T-helper 1 cell treated with Interleukin-12 subunit alpha and Interleukin-12 subunit beta and Interleukin-4 antibody, amounts not matched to agents 30 μg/mL and 1 μg/mL, for 36 hours (primary cell): ENCODE results near the gene TMPRSS11A.

Experiments used
- H3K27ac Mint-ChIP-seq: one replicate; pipeline ENCODE4 v1.8.0; 2021; ENCODE audit warnings: mild to moderate bottlenecking, mixed read lengths
- H3K27me3 Mint-ChIP-seq: one replicate; pipeline ENCODE4 v1.8.0; 2021; ENCODE audit warnings: low read depth, mixed read lengths
- H3K36me3 Mint-ChIP-seq: one replicate; pipeline ENCODE4 v1.8.0; 2021; ENCODE audit warnings: low read depth, mixed read lengths
- H3K4me1 Mint-ChIP-seq: one replicate; pipeline ENCODE4 v1.8.0; 2021; ENCODE audit warnings: low read depth, mixed read lengths
- H3K4me3 Mint-ChIP-seq: one replicate; pipeline ENCODE4 v1.8.0; 2021; ENCODE audit warnings: mild to moderate bottlenecking, moderate library complexity, mixed read lengths
- H3K9me3 Mint-ChIP-seq: one replicate; pipeline ENCODE4 v1.8.0; 2021; ENCODE audit warnings: mixed read lengths

TMPRSS11A gene

DNA sequence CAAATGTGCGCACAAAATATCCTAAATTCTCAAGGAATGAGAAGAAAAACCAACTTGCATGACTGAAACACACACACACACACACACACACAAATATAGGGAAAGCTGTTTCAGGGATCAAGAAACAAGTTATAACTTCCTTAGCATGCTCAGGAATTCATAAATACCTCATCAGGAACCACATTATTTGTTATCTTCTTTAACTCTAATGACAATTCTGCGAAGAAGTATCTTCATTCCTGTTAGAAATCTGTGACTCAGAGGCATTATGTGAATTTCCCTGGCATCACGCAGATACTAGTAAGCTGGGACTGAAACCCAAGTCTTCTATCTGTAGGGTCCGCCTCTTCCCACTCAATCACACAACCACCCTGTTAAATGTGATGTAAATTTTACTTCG is 30.3 kb downstream of the TMPRSS11A start:
- H3K4me3 Mint-ChIP-seq: no peak overlapping the region
- no peaks in the 10 kb centered on the region for H3K36me3 Mint-ChIP-seq
- peaks cover 8% of the 10 kb centered on the region for H3K27me3 Mint-ChIP-seq
- no peaks in the 10 kb centered on the region for H3K9me3 Mint-ChIP-seq
- peaks cover 2% of the 10 kb centered on the region for H3K4me1 Mint-ChIP-seq
- H3K27ac Mint-ChIP-seq: no peak overlapping the region

DNA sequence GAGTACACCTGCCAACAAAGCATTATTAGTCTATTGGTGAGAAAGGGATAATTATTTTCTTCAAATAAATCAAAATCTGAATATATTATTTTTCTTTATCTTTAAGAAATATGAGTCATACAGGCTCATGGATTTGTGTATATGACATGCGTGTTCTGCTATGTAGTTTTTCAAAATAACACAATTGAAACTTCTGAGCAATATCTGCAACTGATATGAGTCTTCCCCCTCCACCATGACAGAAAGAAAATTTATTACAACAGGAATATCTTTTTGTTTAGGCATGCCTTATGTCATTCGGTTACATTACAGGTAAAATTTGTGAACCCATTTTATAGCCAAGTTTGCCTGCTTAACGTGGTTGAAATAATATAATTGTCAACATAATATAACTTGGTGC is 32.0 kb downstream of the TMPRSS11A start:
- Mint-ChIP-seq H3K27me3 (peaks cover 8% of the 10 kb centered on the region), H3K4me3 (no peak overlapping the region), H3K27ac (no peak overlapping the region), H3K36me3 (no peaks in the 10 kb centered on the region), H3K4me1 (peaks cover 2% of the 10 kb centered on the region), H3K9me3 (no peaks in the 10 kb centered on the region)

DNA sequence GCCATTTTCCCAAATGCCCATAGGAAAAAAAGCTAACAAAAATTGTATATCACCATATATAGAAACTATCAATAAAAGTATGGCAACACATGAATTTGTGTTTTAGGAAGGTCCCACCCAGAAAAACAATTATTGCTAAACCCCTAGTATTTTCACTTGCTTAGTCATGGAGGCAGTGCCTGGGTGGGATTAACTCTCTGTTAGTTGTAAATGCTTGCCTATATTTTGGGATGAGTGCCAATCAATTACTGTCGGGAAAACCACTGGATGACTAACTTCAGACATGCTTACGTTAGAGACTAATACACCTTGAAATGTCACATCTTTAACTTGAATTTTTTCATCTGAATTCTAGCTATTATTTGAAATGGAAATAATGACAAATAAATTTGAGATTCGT is 33.9 kb downstream of the TMPRSS11A start:
- Mint-ChIP-seq H3K27me3 (peaks cover 8% of the 10 kb centered on the region), H3K27ac (no peak overlapping the region), H3K4me3 (no peak overlapping the region), H3K9me3 (peaks cover under 1% of the 10 kb centered on the region), H3K4me1 (peaks cover under 1% of the 10 kb centered on the region), H3K36me3 (no peaks in the 10 kb centered on the region)

DNA sequence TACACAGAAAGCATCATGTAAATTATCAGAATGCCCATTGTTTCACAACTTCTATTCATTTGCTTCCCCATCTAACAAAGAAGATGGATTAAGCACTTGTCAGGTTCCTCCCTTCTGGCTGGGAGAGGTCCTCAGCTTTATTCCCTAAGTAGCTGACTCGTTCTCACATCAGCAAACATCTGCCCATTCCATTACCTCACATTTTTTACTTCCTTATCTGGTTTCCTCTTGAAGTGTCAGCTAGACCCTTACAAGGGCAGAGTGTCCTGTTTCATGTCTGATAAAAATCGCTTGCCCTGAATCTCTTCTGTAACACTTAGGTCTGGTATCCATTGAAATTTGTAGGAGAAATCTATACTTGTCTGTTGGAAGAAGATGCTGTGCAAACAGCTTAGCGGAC is 34.7 kb downstream of the TMPRSS11A start:
- no peak overlapping the region for H3K27ac Mint-ChIP-seq
- H3K36me3 Mint-ChIP-seq: no peaks in the 10 kb centered on the region
- no peaks in the 10 kb centered on the region for H3K4me1 Mint-ChIP-seq
- H3K9me3 Mint-ChIP-seq: peaks cover 6% of the 10 kb centered on the region
- peaks cover 8% of the 10 kb centered on the region for H3K27me3 Mint-ChIP-seq
- H3K4me3 Mint-ChIP-seq: no peak overlapping the region

DNA sequence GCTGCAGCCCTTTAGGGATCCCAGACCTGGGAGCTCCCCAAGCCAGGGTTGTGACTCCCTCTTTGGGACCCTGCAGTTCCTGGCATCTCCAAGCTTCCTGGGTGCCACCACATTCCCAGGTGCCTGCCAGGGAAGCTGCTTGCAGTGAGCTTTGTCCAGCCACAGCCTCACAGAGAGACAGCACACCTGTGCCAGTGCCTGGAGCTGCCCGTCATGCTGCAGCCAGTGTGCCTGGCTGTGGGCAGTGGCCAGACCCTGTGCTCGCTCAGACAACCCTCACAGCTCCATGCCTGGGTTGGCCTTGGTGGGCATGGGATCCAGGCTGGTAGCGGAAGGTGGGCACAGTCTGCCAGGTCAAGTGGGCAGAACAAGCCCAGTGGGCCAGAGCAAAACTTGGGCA is 36.0 kb downstream of the TMPRSS11A start:
- Mint-ChIP-seq H3K27ac (no peak overlapping the region), H3K36me3 (no peaks in the 10 kb centered on the region), H3K27me3 (peaks cover 8% of the 10 kb centered on the region), H3K9me3 (peaks cover 6% of the 10 kb centered on the region), H3K4me3 (no peak overlapping the region), H3K4me1 (no peaks in the 10 kb centered on the region)

DNA sequence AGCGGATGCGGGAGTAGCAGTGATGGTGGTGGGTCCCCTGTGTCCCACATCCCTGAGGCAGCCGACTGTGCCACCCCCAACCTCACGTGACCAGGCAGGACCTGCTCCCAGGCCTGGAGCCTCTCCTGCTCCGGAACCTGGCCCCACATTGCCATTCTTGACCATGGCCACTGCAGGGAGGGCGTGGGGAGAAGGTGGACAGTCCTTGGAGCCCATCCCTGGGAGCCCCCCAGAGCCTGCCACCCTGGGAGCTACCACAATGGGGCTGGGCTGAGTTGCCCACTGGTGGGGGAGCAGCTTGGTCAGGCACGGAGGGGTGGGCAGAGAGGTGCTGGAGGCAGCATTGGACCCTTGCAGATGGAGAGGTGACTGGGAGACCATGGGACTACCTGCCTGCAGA is 36.8 kb downstream of the TMPRSS11A start:
- no peaks in the 10 kb centered on the region for H3K36me3 Mint-ChIP-seq
- H3K27me3 Mint-ChIP-seq: peaks cover 8% of the 10 kb centered on the region
- peaks cover 6% of the 10 kb centered on the region for H3K9me3 Mint-ChIP-seq
- no peak overlapping the region for H3K27ac Mint-ChIP-seq
- H3K4me3 Mint-ChIP-seq: no peak overlapping the region
- no peaks in the 10 kb centered on the region for H3K4me1 Mint-ChIP-seq

DNA sequence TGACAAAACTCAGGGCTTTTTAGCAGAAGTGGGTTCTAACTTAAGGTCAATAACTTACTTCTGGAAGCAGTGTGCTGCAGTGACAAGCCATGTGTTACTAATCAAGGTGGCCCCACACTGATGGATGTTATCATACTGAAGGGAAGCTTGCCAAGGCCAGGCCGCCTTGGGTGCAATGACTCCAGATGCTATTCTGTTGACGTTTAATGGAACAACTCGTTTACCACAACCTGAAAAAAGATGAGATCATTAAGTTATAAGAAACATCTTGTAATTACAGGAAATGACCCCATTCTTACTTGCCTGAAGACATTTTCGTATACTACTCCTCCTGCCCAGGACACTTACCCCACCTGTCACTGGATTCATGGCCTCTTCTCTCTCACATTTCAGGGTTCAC is 40.6 kb downstream of the TMPRSS11A start:
- Mint-ChIP-seq H3K4me1 (no peaks in the 10 kb centered on the region), H3K27me3 (no peaks in the 10 kb centered on the region), H3K36me3 (no peaks in the 10 kb centered on the region), H3K9me3 (peaks cover 6% of the 10 kb centered on the region), H3K27ac (no peak overlapping the region), H3K4me3 (no peak overlapping the region)

DNA sequence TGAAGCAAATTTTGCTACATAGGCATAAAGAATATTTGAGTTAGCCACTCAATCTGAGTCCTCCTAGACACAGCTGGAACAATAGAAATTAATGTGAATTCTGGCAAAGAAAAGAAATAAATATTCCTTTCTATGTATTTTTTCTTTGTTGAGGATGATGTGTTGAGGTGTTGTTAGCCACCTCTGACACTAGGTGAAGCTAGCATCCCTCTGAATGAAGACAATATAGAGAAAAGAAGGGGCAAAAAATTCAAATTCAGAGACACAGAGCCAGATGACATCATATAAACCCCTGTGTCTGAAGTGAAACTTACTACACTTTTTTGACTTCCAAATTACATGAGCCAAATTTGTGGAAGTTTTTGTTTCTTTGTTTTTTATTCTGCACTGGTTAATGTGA is 44.9 kb downstream of the TMPRSS11A start:
- Mint-ChIP-seq H3K36me3 (no peaks in the 10 kb centered on the region), H3K4me3 (no peak overlapping the region), H3K27ac (no peak overlapping the region), H3K9me3 (no peaks in the 10 kb centered on the region), H3K27me3 (peaks cover 3% of the 10 kb centered on the region), H3K4me1 (no peaks in the 10 kb centered on the region)

DNA sequence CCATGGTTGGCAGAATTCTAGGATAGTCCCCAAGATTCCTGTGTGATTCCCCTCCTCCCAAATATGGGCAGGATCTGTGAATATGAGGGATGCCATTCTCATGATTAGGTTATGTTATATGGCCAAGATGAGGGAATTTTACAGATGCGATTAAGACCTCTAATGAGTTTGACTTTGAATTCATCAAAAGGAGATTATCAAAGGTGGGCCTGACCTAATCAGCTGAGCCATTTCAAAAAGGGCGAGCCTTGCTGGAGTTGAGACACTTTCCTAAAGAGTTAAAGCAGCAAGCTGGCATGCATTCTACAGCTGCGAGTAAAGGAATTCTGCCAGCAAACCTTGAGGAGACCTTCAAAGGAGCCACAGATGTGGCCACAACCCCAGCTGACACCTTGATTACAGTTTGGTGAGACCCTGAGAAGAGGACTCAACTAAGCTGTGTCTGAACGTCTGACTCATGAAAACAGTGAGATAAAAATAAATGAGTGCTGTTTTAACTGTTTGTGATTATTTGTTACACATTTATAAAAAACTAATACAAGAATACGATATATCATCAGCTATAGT is 47.8 kb downstream of the TMPRSS11A start:
- H3K27me3 Mint-ChIP-seq: peaks cover 17% of the 10 kb centered on the region
- no peaks in the 10 kb centered on the region for H3K9me3 Mint-ChIP-seq
- no peak overlapping the region for H3K27ac Mint-ChIP-seq
- no peaks in the 10 kb centered on the region for H3K4me1 Mint-ChIP-seq
- H3K4me3 Mint-ChIP-seq: no peak overlapping the region
- H3K36me3 Mint-ChIP-seq: no peaks in the 10 kb centered on the region

DNA sequence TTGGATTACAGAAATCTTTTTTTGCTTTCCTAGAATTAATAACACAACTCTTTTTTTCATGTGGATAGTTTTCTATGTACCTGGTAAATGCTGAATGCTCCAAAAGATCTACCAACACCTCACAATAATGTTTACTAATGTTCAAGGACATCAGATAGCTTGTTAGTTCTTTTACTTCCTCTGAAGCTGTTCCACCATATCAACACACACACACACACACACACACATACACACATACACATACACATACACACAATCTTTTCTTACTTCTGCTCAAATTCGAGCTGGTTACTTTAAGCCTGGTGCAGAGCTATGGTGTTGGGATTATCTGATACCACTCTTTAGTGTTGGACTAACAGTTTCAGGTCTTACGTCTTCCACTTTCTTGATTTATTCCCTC is 51.2 kb downstream of the TMPRSS11A start:
- Mint-ChIP-seq H3K27me3 (peaks cover 17% of the 10 kb centered on the region), H3K4me3 (no peak overlapping the region), H3K9me3 (no peaks in the 10 kb centered on the region)

DNA sequence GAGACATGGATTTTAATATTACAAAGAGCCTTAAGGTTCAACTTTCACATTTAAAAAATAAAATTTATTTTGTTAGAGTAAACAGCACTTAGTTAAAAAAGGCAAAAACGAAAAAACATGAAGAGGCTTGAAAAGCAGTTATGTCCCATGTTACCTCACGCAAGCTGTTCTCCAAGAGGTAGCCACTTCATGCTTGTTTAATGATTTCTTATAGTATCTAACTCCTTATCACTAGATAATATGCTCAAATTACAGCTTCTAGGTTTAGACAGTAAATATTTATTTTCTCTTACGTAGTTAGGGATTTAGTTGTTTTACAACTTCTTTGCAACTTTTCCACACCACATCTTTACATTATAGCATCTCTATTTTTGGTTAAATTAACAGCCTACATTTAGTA is 51.7 kb downstream of the TMPRSS11A start:
- H3K27ac Mint-ChIP-seq: no peak overlapping the region
- no peak overlapping the region for H3K4me3 Mint-ChIP-seq
- H3K9me3 Mint-ChIP-seq: no peaks in the 10 kb centered on the region
- H3K4me1 Mint-ChIP-seq: no peaks in the 10 kb centered on the region
- H3K27me3 Mint-ChIP-seq: peaks cover 17% of the 10 kb centered on the region
- no peaks in the 10 kb centered on the region for H3K36me3 Mint-ChIP-seq

More for the DNA sequence above, 51.2 kb downstream of the TMPRSS11A start:
- H3K36me3 Mint-ChIP-seq: no peaks in the 10 kb centered on the region
- H3K27ac Mint-ChIP-seq: no peak overlapping the region
- H3K4me1 Mint-ChIP-seq: no peaks in the 10 kb centered on the region

DNA sequence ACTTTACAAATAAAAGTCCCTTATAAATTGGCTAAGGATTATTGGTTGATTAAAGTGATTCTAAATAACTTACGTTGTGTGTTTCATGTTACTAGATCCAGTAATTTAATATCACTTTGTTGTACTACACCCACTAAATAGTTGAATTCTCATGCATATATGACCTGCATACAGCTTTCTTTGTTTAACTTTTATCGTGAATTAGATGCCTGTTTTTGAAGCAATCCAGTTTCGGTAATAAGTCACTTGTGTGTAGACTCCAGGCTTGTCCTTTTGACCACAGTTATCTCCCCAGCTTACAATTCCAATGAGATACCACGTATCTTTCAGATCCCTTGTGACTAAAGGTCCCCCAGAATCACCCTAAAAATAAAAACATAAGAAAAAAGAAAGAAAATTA is 52.2 kb downstream of the TMPRSS11A start:
- Mint-ChIP-seq H3K9me3 (no peaks in the 10 kb centered on the region), H3K4me3 (no peak overlapping the region), H3K27me3 (peaks cover 17% of the 10 kb centered on the region), H3K4me1 (no peaks in the 10 kb centered on the region), H3K36me3 (no peaks in the 10 kb centered on the region), H3K27ac (no peak overlapping the region)

DNA sequence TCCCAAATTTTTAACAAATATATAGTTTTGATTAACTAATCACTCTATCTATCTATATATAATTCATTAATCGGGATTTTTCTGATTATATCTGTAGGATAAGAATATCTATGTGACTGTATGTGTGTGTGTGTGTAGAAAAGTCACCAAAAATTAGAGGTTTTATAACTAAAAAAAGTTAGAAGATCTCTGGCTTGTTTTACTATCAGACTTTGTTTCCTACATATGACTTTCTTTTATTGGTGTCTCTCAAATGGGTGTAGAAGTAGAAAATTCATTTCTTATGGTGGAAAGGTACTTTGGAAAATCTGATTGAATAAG is 52.7 kb downstream of the TMPRSS11A start:
- Mint-ChIP-seq H3K27me3 (peaks cover 13% of the 10 kb centered on the region), H3K4me1 (no peaks in the 10 kb centered on the region), H3K4me3 (no peak overlapping the region), H3K27ac (no peak overlapping the region), H3K9me3 (no peaks in the 10 kb centered on the region), H3K36me3 (no peaks in the 10 kb centered on the region)

DNA sequence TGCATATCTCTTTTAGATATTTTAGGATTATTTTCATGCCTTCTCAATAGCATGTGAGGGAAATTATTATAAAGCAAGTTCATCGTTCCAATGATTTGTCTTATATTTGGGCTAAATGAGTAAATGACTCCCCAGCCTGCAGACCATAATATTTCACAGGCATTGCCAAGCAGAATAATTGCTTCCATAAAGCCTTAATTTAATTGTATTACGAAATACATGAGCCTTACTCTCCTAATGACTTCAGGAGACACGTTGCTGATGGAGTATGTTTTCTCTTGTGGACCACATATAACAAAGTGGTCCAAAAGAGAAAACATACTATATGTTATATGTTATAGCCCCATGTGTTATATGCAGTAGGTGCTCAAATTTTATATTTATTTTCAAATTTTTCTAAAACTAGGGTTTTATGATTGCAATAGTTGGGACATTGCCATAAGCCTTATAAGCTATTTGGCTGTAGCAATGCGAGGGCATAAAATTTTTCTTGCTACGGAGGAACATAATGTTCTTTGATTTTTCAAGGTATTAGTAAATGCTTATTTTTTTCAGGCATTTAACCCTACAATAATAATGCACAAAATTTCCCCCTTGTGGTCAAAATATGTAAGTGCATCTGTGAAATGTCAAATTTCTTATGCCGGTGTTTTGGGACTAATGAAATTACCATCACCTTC is 53.2 kb downstream of the TMPRSS11A start:
- Mint-ChIP-seq H3K36me3 (no peaks in the 10 kb centered on the region), H3K4me3 (no peak overlapping the region), H3K4me1 (no peaks in the 10 kb centered on the region), H3K27ac (no peak overlapping the region), H3K9me3 (no peaks in the 10 kb centered on the region), H3K27me3 (peaks cover 13% of the 10 kb centered on the region)

DNA sequence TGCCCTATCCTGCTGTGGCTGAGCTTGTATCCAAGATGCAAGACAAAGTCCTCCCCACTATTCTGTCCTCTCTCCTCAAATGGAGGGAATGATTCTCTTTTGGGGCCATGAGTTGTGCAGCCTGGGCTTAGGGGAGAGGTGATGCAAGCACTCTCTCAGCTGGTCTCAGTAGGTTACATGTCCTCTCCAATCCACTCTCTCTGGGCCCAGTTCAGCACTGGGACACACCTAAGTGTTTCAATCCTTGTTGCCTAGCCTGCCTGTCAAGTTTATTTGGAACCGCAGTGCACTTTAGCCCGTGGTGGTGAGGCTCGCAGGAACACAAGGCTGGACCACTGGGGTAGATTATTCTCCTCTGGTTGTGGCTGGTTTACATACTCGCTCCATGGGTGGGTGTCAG is 55.6 kb downstream of the TMPRSS11A start:
- Mint-ChIP-seq H3K4me3 (no peak overlapping the region), H3K9me3 (no peaks in the 10 kb centered on the region), H3K4me1 (no peaks in the 10 kb centered on the region), H3K36me3 (no peaks in the 10 kb centered on the region), H3K27me3 (peaks cover 22% of the 10 kb centered on the region), H3K27ac (no peak overlapping the region)

DNA sequence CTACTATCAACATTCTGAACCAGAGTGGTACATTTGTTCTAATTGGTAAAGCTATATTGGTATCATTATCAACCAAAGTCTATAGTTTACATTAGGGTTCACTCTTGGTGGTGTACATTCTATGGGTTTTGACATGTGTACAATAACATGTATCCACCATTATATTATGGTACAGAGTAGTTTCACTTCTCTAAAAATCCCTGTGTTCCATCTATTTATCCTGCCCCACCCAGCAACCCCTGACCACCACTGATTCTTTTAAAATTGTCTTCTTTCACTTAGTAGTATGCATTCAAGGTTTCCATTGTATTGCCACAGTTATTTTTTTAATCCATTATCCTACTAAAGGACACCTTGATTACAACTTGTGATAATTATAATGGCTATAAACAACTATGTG is 64.2 kb downstream of the TMPRSS11A start:
- Mint-ChIP-seq H3K27ac (no peak overlapping the region), H3K4me3 (no peak overlapping the region), H3K27me3 (peaks cover 2% of the 10 kb centered on the region), H3K36me3 (no peaks in the 10 kb centered on the region), H3K4me1 (no peaks in the 10 kb centered on the region), H3K9me3 (peaks cover 5% of the 10 kb centered on the region)
